Liver (tissue), 9 donors: Measurements from ENCODE around the gene MRPL37. TPM values are rescaled to one million over a fixed set of nuclear protein-coding genes. Genes with fewer than 3 reads are reported as not detected.

ENCODE experiments used
- DNase-seq: peaks from one replicate; pipeline ENCODE4 v3.0.0-alpha.2; 2017; ENCODE audit warnings: low spot score
- H3K27ac ChIP-seq, 2 donors: one replicate each; pipeline ENCODE4 v1.7.0; 2013; ENCODE audit warnings: inconsistent platforms in 2 of 2, low read length in 2 of 2, control low read depth in 1 of 2, low read depth in 1 of 2, mild to moderate bottlenecking in 1 of 2
- H3K27me3 ChIP-seq, 4 donors: one replicate each; pipeline versions ENCODE4 v1.6.1 to v1.7.0; 2013; ENCODE audit warnings: low read length in 3 of 4, inconsistent platforms in 1 of 4, mild to moderate bottlenecking in 1 of 4, moderate library complexity in 1 of 4; ENCODE audit not compliant: control insufficient read depth in 4 of 4, insufficient read depth in 4 of 4
- H3K36me3 ChIP-seq, 4 donors: one replicate each; pipeline versions ENCODE4 v1.6.1 to v1.7.0; 2013; ENCODE audit warnings: low read length in 3 of 4, mild to moderate bottlenecking in 3 of 4, low read depth in 1 of 4, moderate library complexity in 1 of 4; ENCODE audit not compliant: control insufficient read depth in 4 of 4, insufficient read depth in 3 of 4
- H3K4me1 ChIP-seq, 4 donors: one replicate each; pipeline versions ENCODE4 v1.6.1 to v1.7.0; 2013; ENCODE audit warnings: low read length in 3 of 4, mild to moderate bottlenecking in 3 of 4, moderate library complexity in 1 of 4; ENCODE audit not compliant: control insufficient read depth in 4 of 4, insufficient read depth in 4 of 4
- H3K4me3 ChIP-seq, 3 donors: one replicate each; pipeline versions ENCODE4 v1.6.1 to v1.7.0; 2013; ENCODE audit warnings: low read length in 3 of 3, control low read depth in 1 of 3, low read depth in 1 of 3, mild to moderate bottlenecking in 1 of 3
- H3K9ac ChIP-seq, 2 donors: one replicate each; pipeline ENCODE4 v1.7.0; 2013; ENCODE audit warnings: low read length in 2 of 2, mild to moderate bottlenecking in 2 of 2, moderate library complexity in 2 of 2, control low read depth in 1 of 2, low read depth in 1 of 2
- H3K9me3 ChIP-seq, 4 donors: one replicate each; pipeline versions ENCODE4 v1.6.1 to v1.7.0; 2013; ENCODE audit warnings: low read length in 3 of 4; ENCODE audit not compliant: control insufficient read depth in 4 of 4
- CTCF ChIP-seq: fragments of 150-350 bp; IDR thresholded peaks from 2 replicates; pipeline ENCODE4 v1.5.1; 2017; ENCODE audit warnings: improper control_type of control experiment, low read depth, low read length; ENCODE audit not compliant: missing input control
- EGR1 ChIP-seq, 2 donors: IDR thresholded peaks; 2 replicates each; pipeline ENCODE4 v1.6.1; 2016 to 2018; ENCODE audit warnings: antibody characterized with exemption in 2 of 2, low read depth in 2 of 2
- FOXA2 ChIP-seq: IDR thresholded peaks from 2 replicates; pipeline ENCODE4 v1.6.1; 2016; ENCODE audit warnings: antibody characterized with exemption
- GABPA ChIP-seq, 2 donors: IDR thresholded peaks in 1 of 2; conservative IDR thresholded peaks in 1 of 2; 2 replicates each; pipeline ENCODE4 v1.6.1; 2016; ENCODE audit warnings: antibody characterized with exemption in 2 of 2, mild to moderate bottlenecking in 1 of 2, moderate library complexity in 1 of 2
- HNF4A ChIP-seq, 2 donors: conservative IDR thresholded peaks; 2 replicates each; pipeline ENCODE4 v1.6.1; 2016; ENCODE audit warnings: antibody characterized with exemption in 2 of 2, mild to moderate bottlenecking in 2 of 2
- HNF4G ChIP-seq: IDR thresholded peaks from 2 replicates; pipeline ENCODE4 v1.6.1; 2016; ENCODE audit warnings: antibody characterized with exemption
- MAX ChIP-seq: IDR thresholded peaks from 2 replicates; pipeline ENCODE4 v1.6.1; 2016; ENCODE audit warnings: antibody characterized with exemption
- NR2F2 ChIP-seq: IDR thresholded peaks from 2 replicates; pipeline ENCODE4 v1.6.1; 2016; ENCODE audit warnings: antibody characterized with exemption
- REST ChIP-seq: IDR thresholded peaks from 2 replicates; pipeline ENCODE4 v1.6.1; 2016; ENCODE audit warnings: antibody characterized with exemption, mild to moderate bottlenecking
- SP1 ChIP-seq: IDR thresholded peaks from 2 replicates; pipeline ENCODE4 v1.6.1; 2018; ENCODE audit warnings: antibody characterized with exemption, mild to moderate bottlenecking
- YY1 ChIP-seq: IDR thresholded peaks from 2 replicates; pipeline ENCODE4 v1.6.1; 2016; ENCODE audit warnings: antibody characterized with exemption, mild to moderate bottlenecking
- ZBTB33 ChIP-seq: IDR thresholded peaks from 2 replicates; pipeline ENCODE4 v1.6.1; 2016; ENCODE audit warnings: antibody characterized with exemption
- WGBS: extraction: QIAGEN DNeasy Blood & Tissue Kit; methylation state at CpG from one replicate; pipeline ENCODE4 v1.1.7; 2013; 5-methylcytosine and 5-hydroxymethylcytosine counted together
- polyA plus RNA-seq, 2 donors: library from polyadenylated mRNA; stranded (reverse) in 1 of 2; unstranded in 1 of 2; fragments of 200-250 nt in 1 of 2; fragments of >200 nt in 1 of 2; fragmentation: Nextera tagmentation in 1 of 2; extraction: Ambion mirVana in 1 of 2; gene quantifications; one replicate each; pipeline versions ENCODE4 v1.2.1 to v1.2.3, GENCODE V29; 2013 to 2015
- total RNA-seq, 2 donors: library from RNA; depleted of rRNA; stranded (reverse); fragments of >200 nt; gene quantifications; one replicate each; pipeline ENCODE4 v1.2.3, GENCODE V29; 2014
- donor health status: healthy.
- donor health status: healthy.
- donor health status: healthy.
- donor health status: healthy.
- donor health status: healthy.

Gene MRPL37
- total and polyA plus RNA-seq, 4 donors = 34.7 to 114 (median 69.2) TPM

- H3K36me3 ChIP-seq = peaks cover 3 to 18% (median 17%) of the 10 kb centered on the region in 4 donors
- 97% methylated on average over 7 of the region's 7 CpGs for WGBS
- no peak overlapping the region for H3K4me3 ChIP-seq
- no peaks in the 10 kb centered on the region for H3K27me3 ChIP-seq
- no peaks in the 10 kb centered on the region for H3K9me3 ChIP-seq
- no peak for DNase-seq
- no peak overlapping the region for H3K9ac ChIP-seq
- TF ChIP-seq REST = no peak
- TF ChIP-seq GABPA (IDR thresholded peaks at IDR 0.05 in 1 of 2, conservative IDR thresholded peaks at IDR 0.05 in 1 of 2) = no peak
- no peak for TF ChIP-seq NR2F2
- peaks cover 0 to 18% (median 2%) of the 10 kb centered on the region in 4 donors for H3K4me1 ChIP-seq
- no peak overlapping the region for H3K27ac ChIP-seq
These were observed 22.0 kb downstream of the MRPL37 start for GRCh38 chr1:54221867-54222484.

- Histone ChIP-seq H3K27ac (no peak overlapping the region), H3K9ac (no peak overlapping the region), H3K27me3 (no peaks in the 10 kb centered on the region), H3K36me3 (peaks cover 3 to 13% (median 10%) of the 10 kb centered on the region in 4 donors), H3K4me3 (no peak overlapping the region), H3K9me3 (no peaks in the 10 kb centered on the region), H3K4me1 (peaks cover 0 to 18% (median 2%) of the 10 kb centered on the region in 4 donors)
- TF ChIP-seq YY1 = no peak
- TF ChIP-seq FOXA2 = no peak
- no peak for TF ChIP-seq EGR1 (IDR thresholded peaks at IDR 0.05; ENCODE audit: low read depth in 2 of 2)
- no peak for TF ChIP-seq HNF4A (conservative IDR thresholded peaks at IDR 0.05)
- TF ChIP-seq HNF4G = no peak
- no peak for TF ChIP-seq CTCF
- TF ChIP-seq MAX = no peak
- TF ChIP-seq ZBTB33 = no peak
- TF ChIP-seq NR2F2 = no peak
- TF ChIP-seq SP1 = no peak
- DNase-seq = no peak
- 86% methylated on average over 6 of the region's 6 CpGs for WGBS
These were observed 22.7 kb downstream of the MRPL37 start for GRCh38 chr1:54222711-54223110.
